A549 (cell line): ENCODE measurements around the gene LDLRAD3.

Experiments used
- CHD2 ChIP-seq: fragments of 150-350 bp; IDR thresholded peaks from 2 replicates; pipeline ENCODE4 v1.6.1; 2014; ENCODE audit warnings: low read length; ENCODE audit not compliant: partially characterized antibody
- CTCF ChIP-seq: fragments of >200 bp; sonication (Bioruptor Twin); formaldehyde crosslinking; IDR thresholded peaks from 3 replicates; pipeline ENCODE4 v1.5.1; 2016
- HMGXB4 ChIP-seq: fragments of 250-450 bp; sonication (Bioruptor Pico); IDR thresholded peaks from 2 replicates; pipeline ENCODE4 v1.5.0; 2021; ENCODE audit warnings: mild to moderate bottlenecking, moderate library complexity, borderline replicate concordance
- MAX ChIP-seq: IDR thresholded peaks from 2 replicates; pipeline ENCODE4 v1.6.1; 2012
- POLR2A ChIP-seq: IDR thresholded peaks from 2 replicates; pipeline ENCODE4 v1.6.1; 2012; ENCODE audit warnings: mild to moderate bottlenecking, low read length
- REST ChIP-seq: fragments of 200-600 bp; sonication (generic); IDR thresholded peaks from 2 replicates; pipeline ENCODE4 v1.6.1; 2016; ENCODE audit warnings: antibody characterized with exemption, mild to moderate bottlenecking, moderate library complexity
- SMC3 ChIP-seq: fragments of >200 bp; sonication (Bioruptor Twin); formaldehyde crosslinking; IDR thresholded peaks from 3 replicates; pipeline ENCODE4 v1.6.1; 2018; ENCODE audit warnings: inconsistent platforms

- TF ChIP-seq HMGXB4 (CRISPR knock-in tag) (no peak), SMC3 (no peak), CTCF (no peak), POLR2A (no peak), REST (no peak), MAX (no peak), CHD2 (no peak)
Measured at GRCh38 chr11:36148701-36149100, 204.8 kb downstream of the LDLRAD3 start.
